Measurements from ENCODE around the gene ATG12.

GRCh38 chr5:115849258-115849798 is 8.0 kb upstream of the ATG12 start:
- TF ChIP-seq, protein P1, sequence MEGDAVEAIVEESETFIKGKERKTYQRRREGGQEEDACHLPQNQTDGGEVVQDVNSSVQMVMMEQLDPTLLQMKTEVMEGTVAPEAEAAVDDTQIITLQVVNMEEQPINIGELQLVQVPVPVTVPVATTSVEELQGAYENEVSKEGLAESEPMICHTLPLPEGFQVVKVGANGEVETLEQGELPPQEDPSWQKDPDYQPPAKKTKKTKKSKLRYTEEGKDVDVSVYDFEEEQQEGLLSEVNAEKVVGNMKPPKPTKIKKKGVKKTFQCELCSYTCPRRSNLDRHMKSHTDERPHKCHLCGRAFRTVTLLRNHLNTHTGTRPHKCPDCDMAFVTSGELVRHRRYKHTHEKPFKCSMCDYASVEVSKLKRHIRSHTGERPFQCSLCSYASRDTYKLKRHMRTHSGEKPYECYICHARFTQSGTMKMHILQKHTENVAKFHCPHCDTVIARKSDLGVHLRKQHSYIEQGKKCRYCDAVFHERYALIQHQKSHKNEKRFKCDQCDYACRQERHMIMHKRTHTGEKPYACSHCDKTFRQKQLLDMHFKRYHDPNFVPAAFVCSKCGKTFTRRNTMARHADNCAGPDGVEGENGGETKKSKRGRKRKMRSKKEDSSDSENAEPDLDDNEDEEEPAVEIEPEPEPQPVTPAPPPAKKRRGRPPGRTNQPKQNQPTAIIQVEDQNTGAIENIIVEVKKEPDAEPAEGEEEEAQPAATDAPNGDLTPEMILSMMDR (IDR thresholded peaks at IDR 0.05; ENCODE audit: low read depth, low read length, missing input control), result no peak
- no peak for TF ChIP-seq MAX (IDR thresholded peaks at IDR 0.05)
- TF ChIP-seq, protein P2, sequence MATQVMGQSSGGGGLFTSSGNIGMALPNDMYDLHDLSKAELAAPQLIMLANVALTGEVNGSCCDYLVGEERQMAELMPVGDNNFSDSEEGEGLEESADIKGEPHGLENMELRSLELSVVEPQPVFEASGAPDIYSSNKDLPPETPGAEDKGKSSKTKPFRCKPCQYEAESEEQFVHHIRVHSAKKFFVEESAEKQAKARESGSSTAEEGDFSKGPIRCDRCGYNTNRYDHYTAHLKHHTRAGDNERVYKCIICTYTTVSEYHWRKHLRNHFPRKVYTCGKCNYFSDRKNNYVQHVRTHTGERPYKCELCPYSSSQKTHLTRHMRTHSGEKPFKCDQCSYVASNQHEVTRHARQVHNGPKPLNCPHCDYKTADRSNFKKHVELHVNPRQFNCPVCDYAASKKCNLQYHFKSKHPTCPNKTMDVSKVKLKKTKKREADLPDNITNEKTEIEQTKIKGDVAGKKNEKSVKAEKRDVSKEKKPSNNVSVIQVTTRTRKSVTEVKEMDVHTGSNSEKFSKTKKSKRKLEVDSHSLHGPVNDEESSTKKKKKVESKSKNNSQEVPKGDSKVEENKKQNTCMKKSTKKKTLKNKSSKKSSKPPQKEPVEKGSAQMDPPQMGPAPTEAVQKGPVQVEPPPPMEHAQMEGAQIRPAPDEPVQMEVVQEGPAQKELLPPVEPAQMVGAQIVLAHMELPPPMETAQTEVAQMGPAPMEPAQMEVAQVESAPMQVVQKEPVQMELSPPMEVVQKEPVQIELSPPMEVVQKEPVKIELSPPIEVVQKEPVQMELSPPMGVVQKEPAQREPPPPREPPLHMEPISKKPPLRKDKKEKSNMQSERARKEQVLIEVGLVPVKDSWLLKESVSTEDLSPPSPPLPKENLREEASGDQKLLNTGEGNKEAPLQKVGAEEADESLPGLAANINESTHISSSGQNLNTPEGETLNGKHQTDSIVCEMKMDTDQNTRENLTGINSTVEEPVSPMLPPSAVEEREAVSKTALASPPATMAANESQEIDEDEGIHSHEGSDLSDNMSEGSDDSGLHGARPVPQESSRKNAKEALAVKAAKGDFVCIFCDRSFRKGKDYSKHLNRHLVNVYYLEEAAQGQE (IDR thresholded peaks at IDR 0.05), result no peak
- TF ChIP-seq RAD21 (IDR thresholded peaks at IDR 0.05), result no peak
- no peak for TF ChIP-seq GABPA (IDR thresholded peaks at IDR 0.05 in 1 of 2, conservative IDR thresholded peaks at IDR 0.05 in 1 of 2)
- no peak for TF ChIP-seq FOXA1 (IDR thresholded peaks at IDR 0.05)

Data from liver (tissue), 3 donors.